Left ventricle myocardium superior (tissue), 1 donor: ENCODE results near the gene PCNX1. TPM values are rescaled to one million over a fixed set of nuclear protein-coding genes. Genes with fewer than 3 reads are reported as not detected.
A peak's percentile ranks its signal among the peaks of the same experiment; 100 is the strongest.

Source experiments
- ATAC-seq: fragments of 200-7000 bp; cut with Tn5 transposase; one replicate; pipeline ENCODE4 v1.9.1; 2020; ENCODE audit warnings: mild to moderate bottlenecking, moderate library complexity
- DNase-seq: peaks from one replicate; pipeline ENCODE4 v3.0.0-alpha.2; 2020
- intact Hi-C: fragments of 100-400 bp; cut with micrococcal nuclease; formaldehyde crosslinking; loops from one replicate; pipeline ENCODE4 v1.11.0; 2022
- total RNA-seq: library from RNA; stranded (reverse); fragmentation: NEBNext Ultra II Directional; extraction: Animal tissue kit (Norgen Biotek cat#: 25700); gene quantifications from one replicate; pipeline ENCODE4 v1.2.1, GENCODE V29; 2021
- donor health status: DM: no; HTN: yes; CAD: no; lungs with severe emphysema.

The PCNX1 gene
- total RNA-seq, 1 donor from 2014 or later, result 37.4 TPM

GRCh38 chr14:70887737-70888499 lies 19.3 kb upstream of the PCNX1 start:
- DNase-seq, result no peak
- ATAC-seq, result no peak
- intact Hi-C loops, result no loop called here

DNA sequence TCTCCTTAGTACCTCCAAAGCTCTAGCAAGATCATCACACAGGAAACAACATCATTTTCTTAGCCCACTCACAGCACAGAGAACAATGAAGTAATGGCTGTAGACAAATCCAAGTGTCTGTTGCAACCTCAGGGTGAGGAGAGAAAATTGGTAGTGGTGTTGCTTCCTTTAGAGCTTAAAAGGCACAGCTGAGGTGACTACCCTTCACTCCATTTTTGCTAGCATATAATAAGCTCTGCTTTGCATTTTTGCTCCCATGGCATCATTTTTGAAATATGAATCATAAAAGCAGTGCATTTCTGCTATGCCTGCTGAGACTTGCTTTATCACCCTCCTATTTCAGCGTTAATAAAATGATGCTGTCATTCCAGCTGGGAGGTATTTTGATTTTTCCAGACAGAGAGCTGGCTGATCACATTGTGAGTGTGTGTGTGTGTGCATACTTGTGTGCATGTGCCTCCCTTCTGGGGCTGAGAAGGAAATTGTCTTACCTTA lies 18.5 kb upstream of the PCNX1 start:
- DNase-seq (no peak), ATAC-seq (no peak)
- intact Hi-C loops, result no loop called here

DNA sequence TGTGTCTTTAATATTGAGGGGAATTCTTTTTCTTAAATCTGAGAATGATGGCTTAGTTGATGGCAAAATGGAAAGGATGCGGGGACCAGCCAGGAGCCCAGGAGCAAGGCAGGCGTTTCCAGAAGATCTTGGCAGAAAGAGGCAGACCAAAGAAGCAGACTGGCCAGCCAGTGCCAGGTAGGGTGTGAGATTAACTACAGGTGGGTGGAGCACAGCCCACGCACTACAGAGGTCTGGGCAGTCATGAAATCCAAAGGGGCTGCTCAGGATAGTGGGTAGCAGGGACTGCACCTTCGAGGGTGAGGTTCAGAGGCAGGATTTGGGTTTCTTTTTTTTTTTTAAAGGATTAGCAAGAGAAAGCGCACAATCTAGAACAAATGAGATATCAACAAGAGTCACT lies 17.7 kb upstream of the PCNX1 start:
- intact Hi-C loops, result no loop called here
- DNase-seq (no peak), ATAC-seq (no peak)

- intact Hi-C loops, result no loop called here
Measured at GRCh38 chr14:70890826-70891659, 16.2 kb upstream of the PCNX1 start.

GRCh38 chr14:70891737-70892136 lies 15.5 kb upstream of the PCNX1 start:
- intact Hi-C loops, result no loop called here
- ATAC-seq (no peak), DNase-seq (no peak)

More at GRCh38 chr14:70890826-70891659, 16.2 kb upstream of the PCNX1 start:
- no peak for DNase-seq
- ATAC-seq, result peak; percentile 63

DNA sequence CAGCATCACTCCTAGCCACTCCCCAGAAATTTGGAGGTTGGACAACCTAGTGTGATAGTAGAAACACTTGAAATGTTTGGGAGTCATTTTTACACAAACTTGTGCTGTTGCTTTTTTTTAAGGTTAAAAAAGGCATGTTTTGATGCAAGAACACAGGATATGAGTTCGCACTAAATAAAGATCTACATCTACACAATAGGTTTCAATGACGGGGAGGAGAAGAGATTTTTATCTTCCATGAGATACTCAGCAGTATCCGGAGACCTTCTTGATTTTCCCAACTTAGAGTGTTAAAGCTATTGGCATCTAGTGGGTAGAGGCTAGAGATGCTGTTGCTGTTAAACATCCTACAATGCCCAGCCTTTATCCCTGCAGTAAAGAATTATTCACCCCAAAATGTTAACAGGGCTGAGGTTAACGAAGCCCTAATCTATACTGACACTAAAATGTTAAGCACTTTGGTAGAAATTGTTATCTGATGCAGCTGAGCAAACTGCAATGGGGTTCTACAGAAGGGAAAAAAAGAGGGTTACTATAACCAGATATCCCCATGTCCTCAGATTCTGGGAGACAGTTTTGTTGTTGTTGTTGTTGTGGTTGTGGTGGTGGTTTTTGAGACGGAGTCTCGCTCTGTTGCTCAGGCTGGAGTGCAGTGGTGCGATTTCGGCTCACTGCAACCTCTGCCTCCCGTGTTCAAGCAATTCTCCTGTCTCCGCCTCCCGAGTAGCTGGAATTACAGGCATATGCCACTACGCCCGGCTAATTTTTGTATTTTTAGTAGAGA lies 14.0 kb upstream of the PCNX1 start:
- intact Hi-C loops, result no loop called here
- no peak for DNase-seq
- no peak for ATAC-seq

DNA sequence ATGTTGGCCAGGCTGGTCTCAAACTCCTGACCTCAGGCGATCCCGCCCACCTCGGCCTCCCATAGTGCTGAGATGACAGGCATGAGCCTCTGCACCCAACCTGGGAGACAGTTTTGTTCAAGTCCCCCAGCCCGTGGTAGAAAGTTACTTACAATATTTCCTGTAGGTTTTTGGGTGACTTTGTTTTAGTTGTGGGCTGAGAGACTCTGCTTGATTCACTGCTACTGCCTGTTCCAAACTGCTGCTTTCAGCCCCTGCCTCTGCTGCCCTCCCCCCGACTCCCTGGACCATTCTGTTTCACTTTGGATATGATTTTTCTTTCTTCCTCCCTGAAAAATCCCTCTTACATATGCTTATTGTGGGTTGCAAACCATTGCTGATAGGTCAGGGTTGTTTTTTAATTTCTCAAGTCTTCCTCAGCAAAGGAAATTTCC lies 13.4 kb upstream of the PCNX1 start:
- intact Hi-C loops, result no loop called here
- no peak for ATAC-seq
- no peak for DNase-seq

GRCh38 chr14:70894868-70895267 lies 12.4 kb upstream of the PCNX1 start:
- no peak for DNase-seq
- intact Hi-C loops, result no loop called here

GRCh38 chr14:70896317-70896716 lies 10.9 kb upstream of the PCNX1 start:
- intact Hi-C loops, result no loop called here
- DNase-seq (no peak), ATAC-seq (no peak)

More at GRCh38 chr14:70894868-70895267, 12.4 kb upstream of the PCNX1 start:
- no peak for ATAC-seq

GRCh38 chr14:70896981-70897380 lies 10.3 kb upstream of the PCNX1 start:
- ATAC-seq, result no peak
- no peak for DNase-seq
- intact Hi-C loops, result no loop called here

DNA sequence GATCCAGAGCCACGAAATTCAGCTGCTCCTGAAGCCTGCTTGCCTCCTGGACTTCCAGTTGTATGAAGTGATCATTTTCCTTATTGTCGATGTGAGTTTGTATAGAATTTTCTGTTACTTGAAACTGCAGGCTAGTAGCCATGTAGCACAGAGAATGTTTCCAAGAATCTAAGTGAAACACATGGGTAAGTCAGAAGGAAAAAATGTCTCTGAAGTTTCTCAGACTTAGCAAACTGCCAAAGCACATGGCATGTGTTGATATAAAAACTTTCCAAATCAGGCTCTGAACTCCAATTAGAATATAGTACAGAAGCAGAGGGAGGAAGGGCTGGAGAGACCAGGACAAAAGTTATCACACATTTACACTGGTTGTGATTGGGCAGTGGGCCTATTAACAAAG lies 9.8 kb upstream of the PCNX1 start:
- peak; percentile 23 for ATAC-seq
- intact Hi-C loops, result no loop called here
- no peak for DNase-seq

- DNase-seq (no peak), ATAC-seq (no peak)
- intact Hi-C loops, result no loop called here
Measured at GRCh38 chr14:70898111-70898745, 9.0 kb upstream of the PCNX1 start.

GRCh38 chr14:70901269-70901668 lies 6.0 kb upstream of the PCNX1 start:
- intact Hi-C loops, result no loop called here

GRCh38 chr14:70902184-70902583 lies 5.1 kb upstream of the PCNX1 start:
- ATAC-seq (no peak), DNase-seq (no peak)
- intact Hi-C loops, result no loop called here

More at GRCh38 chr14:70901269-70901668, 6.0 kb upstream of the PCNX1 start:
- DNase-seq (no peak), ATAC-seq (no peak)

GRCh38 chr14:70904373-70904772 lies 2.9 kb upstream of the PCNX1 start:
- ATAC-seq (no peak), DNase-seq (no peak)
- intact Hi-C loops, result no loop called here

DNA sequence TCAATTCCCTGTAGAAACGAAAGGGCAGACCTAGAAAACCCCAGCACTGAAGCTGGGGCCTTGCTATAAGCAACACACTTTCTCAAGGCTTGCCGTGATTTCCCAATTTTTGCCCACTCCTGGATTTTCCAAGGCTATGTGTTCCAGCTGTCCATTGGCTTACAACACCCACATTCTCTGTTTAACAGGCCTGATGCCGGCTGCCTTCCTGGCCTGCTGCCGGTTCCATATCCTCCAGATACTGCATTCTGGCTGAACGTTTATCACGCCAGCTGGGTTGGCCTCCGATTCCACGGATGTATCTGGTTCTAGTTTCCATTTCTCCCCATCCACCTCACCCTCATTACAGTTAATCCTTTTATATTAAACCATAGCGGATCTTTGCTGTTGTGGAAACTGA lies 2.0 kb upstream of the PCNX1 start:
- DNase-seq (peak; percentile 81), ATAC-seq (peak; percentile 39)
- intact Hi-C loops, result no loop called here

DNA sequence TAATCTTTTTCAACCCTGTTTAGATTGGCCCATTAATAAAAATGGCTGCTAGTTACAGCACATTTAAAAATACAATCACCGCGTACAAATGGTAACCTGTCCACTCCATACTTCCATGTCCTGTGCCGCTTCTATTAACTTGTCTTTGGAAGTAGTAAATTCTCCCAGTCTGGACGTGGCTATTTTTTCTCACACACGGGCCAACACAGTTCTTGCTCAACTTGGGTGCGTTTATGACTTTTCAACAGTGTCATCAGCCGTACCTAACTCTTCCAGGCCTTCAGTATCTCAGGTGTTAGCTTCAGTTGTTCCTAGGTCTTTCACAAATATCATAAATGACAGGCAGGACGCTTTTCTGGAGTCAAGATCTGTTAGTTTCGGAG lies 475 bp upstream of the PCNX1 start:
- intact Hi-C loops, result no loop called here
- peak; percentile 3 for ATAC-seq
- no peak for DNase-seq

DNA sequence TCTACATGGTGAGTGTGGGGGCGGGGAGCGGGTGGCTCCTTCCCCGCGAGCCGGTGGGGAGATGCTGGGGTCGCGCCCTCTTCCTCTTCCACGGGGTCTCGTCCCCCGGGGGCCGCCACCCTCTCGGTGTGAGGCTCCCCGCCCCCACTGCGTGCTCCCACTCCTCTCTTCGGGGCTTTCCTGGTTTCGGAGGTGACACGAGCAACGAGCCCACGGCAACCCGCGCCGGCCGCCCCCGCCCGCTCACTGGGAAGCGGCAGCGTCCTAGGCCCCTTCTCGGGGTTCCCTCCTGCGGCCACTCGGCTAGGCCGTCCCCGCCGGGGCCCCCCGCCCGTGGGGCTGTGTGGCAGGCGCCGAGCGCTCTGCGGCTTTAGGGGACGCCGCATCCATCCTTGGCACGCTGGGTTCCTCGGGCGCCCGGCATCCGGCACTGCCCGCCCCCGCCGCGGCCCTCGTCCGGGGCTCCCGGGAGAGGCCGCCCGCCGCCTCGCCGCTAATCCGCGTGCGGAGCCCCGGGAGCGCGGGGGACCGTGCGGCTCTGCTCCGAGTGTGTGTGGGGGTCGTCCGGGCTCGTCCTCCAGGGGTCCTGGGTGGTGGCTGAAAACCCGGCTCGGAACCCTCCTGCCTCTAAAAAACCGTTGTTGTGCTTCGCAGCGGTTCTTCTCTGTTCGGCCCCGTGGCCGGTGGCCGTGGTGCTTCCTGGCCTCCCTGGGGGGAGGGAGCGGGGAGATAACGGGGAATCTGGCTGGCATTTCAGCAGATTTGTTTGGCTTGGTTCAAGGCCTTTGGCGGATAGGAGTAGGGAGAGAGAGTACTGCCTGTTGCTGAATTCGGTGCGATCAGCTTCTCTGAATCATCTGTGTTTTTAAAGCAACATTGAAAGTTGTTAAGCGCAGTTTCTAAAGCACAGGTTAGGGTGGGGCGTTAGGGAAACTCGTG lies 1.0 kb downstream of the PCNX1 start:
- peak; percentile 72 for DNase-seq
- peak; percentile 64 for ATAC-seq

More for the DNA sequence above, 1.0 kb downstream of the PCNX1 start:
- intact Hi-C loops, result no loop called here
